Loucy (cell line): Measurements from ENCODE around the gene TRAF6.

Experiments
- H2AFZ ChIP-seq: fragments of 200-600 bp; sonication (generic); 2 replicates; pipeline ENCODE4 v1.6.0; 2016; ENCODE audit warnings: antibody characterized with exemption, mild to moderate bottlenecking, low read length, moderate library complexity
- H3F3A ChIP-seq: fragments of 200-600 bp; 2 replicates; pipeline ENCODE4 v1.6.0; 2016; ENCODE audit warnings: antibody characterized with exemption, low read depth, mild to moderate bottlenecking
- H3K27me3 ChIP-seq: fragments of 200-600 bp; sonication (generic); 2 replicates; pipeline ENCODE4 v1.6.1; 2014; ENCODE audit warnings: low read length, mild to moderate bottlenecking; ENCODE audit not compliant: insufficient read depth, poor library complexity, severe bottlenecking
- H3K36me3 ChIP-seq: fragments of 200-600 bp; sonication (generic); 2 replicates; pipeline ENCODE4 v1.6.1; 2016; ENCODE audit warnings: low read length; ENCODE audit not compliant: insufficient read depth
- H3K4me1 ChIP-seq: fragments of 200-600 bp; sonication (generic); 2 replicates; pipeline ENCODE4 v1.5.1; 2014; ENCODE audit warnings: low read length, mild to moderate bottlenecking; ENCODE audit not compliant: insufficient read depth, poor library complexity, severe bottlenecking
- H3K4me2 ChIP-seq: fragments of 200-600 bp; sonication (generic); 2 replicates; pipeline ENCODE4 v1.6.0; 2014; ENCODE audit warnings: antibody characterized with exemption, low read length, low read depth, mild to moderate bottlenecking; ENCODE audit not compliant: poor library complexity, severe bottlenecking
- H3K4me3 ChIP-seq: fragments of 200-600 bp; sonication (generic); 2 replicates; pipeline ENCODE4 v1.5.1; 2014; ENCODE audit warnings: low read length, mild to moderate bottlenecking, mixed read lengths; ENCODE audit not compliant: poor library complexity, severe bottlenecking
- H3K79me2 ChIP-seq: fragments of 200-600 bp; sonication (generic); 2 replicates; pipeline ENCODE4 v1.6.1; 2014; ENCODE audit warnings: low read length; ENCODE audit not compliant: insufficient read depth
- H3K9ac ChIP-seq: fragments of 200-600 bp; sonication (generic); 2 replicates; pipeline ENCODE4 v1.6.0; 2014; ENCODE audit warnings: mild to moderate bottlenecking, low read depth, low read length, moderate library complexity; ENCODE audit not compliant: poor library complexity, severe bottlenecking
- H3K9me2 ChIP-seq: fragments of 200-600 bp; sonication (generic); replicated peaks from 2 replicates; pipeline ENCODE4 v1.6.1; 2016; ENCODE audit warnings: low read depth, low read length, mixed read lengths
- H3K9me3 ChIP-seq: fragments of 200-600 bp; sonication (generic); 2 replicates; pipeline ENCODE4 v1.6.1; 2014; ENCODE audit warnings: mild to moderate bottlenecking, antibody characterized with exemption, low read length, low read depth; ENCODE audit not compliant: insufficient read depth
- H4K20me1 ChIP-seq: fragments of 200-600 bp; sonication (generic); 2 replicates; pipeline ENCODE4 v1.6.0; 2014; ENCODE audit warnings: antibody characterized with exemption, low read length, mild to moderate bottlenecking; ENCODE audit not compliant: insufficient read depth, poor library complexity, severe bottlenecking
- EZH2phosphoT487 ChIP-seq: fragments of 200-600 bp; IDR thresholded peaks from 2 replicates; pipeline ENCODE4 v1.6.1; 2018; ENCODE audit warnings: antibody characterized with exemption, mild to moderate bottlenecking, moderate library complexity, borderline replicate concordance
- TF ChIP-seq, protein P1 (sequence below): fragments of 200-600 bp; sonication (generic); conservative IDR thresholded peaks from 2 replicates; pipeline ENCODE4 v1.5.1; 2014; ENCODE audit warnings: mild to moderate bottlenecking, antibody characterized with exemption, low read length

The TRAF6 gene

GRCh38 chr11:36454941-36455631, 55.0 kb downstream of the TRAF6 start:
- Histone ChIP-seq H3K4me2 (peak overlapping the region; percentile 84), H3K9me3 (no peaks in the 10 kb centered on the region), H4K20me1 (no peaks in the 10 kb centered on the region), H3K4me1 (peaks cover 67% of the 10 kb centered on the region), H3K9ac (peak overlapping the region; percentile 79), H3K79me2 (peaks cover 38% of the 10 kb centered on the region; the same call in 1 of the 2 replicates), H3K36me3 (peaks cover 80% of the 10 kb centered on the region; the same call in 1 of the 2 replicates), H3K27me3 (no peaks in the 10 kb centered on the region), H3F3A (peaks cover 27% of the 10 kb centered on the region), H2AFZ (no peak overlapping the region), H3K4me3 (no peak overlapping the region), H3K9me2 (no peaks in the 10 kb centered on the region)
- no peak for TF ChIP-seq EZH2phosphoT487
- TF ChIP-seq, protein P1, sequence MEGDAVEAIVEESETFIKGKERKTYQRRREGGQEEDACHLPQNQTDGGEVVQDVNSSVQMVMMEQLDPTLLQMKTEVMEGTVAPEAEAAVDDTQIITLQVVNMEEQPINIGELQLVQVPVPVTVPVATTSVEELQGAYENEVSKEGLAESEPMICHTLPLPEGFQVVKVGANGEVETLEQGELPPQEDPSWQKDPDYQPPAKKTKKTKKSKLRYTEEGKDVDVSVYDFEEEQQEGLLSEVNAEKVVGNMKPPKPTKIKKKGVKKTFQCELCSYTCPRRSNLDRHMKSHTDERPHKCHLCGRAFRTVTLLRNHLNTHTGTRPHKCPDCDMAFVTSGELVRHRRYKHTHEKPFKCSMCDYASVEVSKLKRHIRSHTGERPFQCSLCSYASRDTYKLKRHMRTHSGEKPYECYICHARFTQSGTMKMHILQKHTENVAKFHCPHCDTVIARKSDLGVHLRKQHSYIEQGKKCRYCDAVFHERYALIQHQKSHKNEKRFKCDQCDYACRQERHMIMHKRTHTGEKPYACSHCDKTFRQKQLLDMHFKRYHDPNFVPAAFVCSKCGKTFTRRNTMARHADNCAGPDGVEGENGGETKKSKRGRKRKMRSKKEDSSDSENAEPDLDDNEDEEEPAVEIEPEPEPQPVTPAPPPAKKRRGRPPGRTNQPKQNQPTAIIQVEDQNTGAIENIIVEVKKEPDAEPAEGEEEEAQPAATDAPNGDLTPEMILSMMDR, result no peak

- Histone ChIP-seq H4K20me1 (no peaks in the 10 kb centered on the region), H3K4me1 (peaks cover 72% of the 10 kb centered on the region), H3K79me2 (peaks cover 44% of the 10 kb centered on the region; the same call in 1 of the 2 replicates), H3K27me3 (no peaks in the 10 kb centered on the region), H2AFZ (no peak overlapping the region), H3K9ac (peak overlapping the region; percentile 79), H3K9me2 (no peaks in the 10 kb centered on the region), H3F3A (peaks cover 27% of the 10 kb centered on the region), H3K4me2 (peak overlapping the region; percentile 84), H3K4me3 (no peak overlapping the region), H3K9me3 (no peaks in the 10 kb centered on the region), H3K36me3 (peaks cover 80% of the 10 kb centered on the region; the same call in 1 of the 2 replicates)
- TF ChIP-seq, protein P1, result no peak
- TF ChIP-seq EZH2phosphoT487, result no peak
Observed at GRCh38 chr11:36454551-36454940, 55.5 kb downstream of the TRAF6 start.

GRCh38 chr11:36453678-36454077, 56.4 kb downstream of the TRAF6 start:
- H3K27me3 ChIP-seq, result no peaks in the 10 kb centered on the region
- no peak overlapping the region for H2AFZ ChIP-seq
- no peak for TF ChIP-seq EZH2phosphoT487
- TF ChIP-seq, protein P1, result no peak
- H3K79me2 ChIP-seq, result peaks cover 47% of the 10 kb centered on the region; the same call in 1 of the 2 replicates
- H3K9ac ChIP-seq, result peak overlapping the region; percentile 79
- H3K4me2 ChIP-seq, result peak overlapping the region; percentile 84
- no peaks in the 10 kb centered on the region for H4K20me1 ChIP-seq
- peaks cover 77% of the 10 kb centered on the region for H3K4me1 ChIP-seq
- peaks cover 80% of the 10 kb centered on the region; the same call in 1 of the 2 replicates for H3K36me3 ChIP-seq
- peak overlapping the region; percentile 63 for H3K4me3 ChIP-seq
- H3F3A ChIP-seq, result peaks cover 27% of the 10 kb centered on the region
- no peaks in the 10 kb centered on the region for H3K9me2 ChIP-seq
- no peaks in the 10 kb centered on the region for H3K9me3 ChIP-seq
